ENCODE measurements around the gene MAMSTR. TPM values are rescaled to one million over a fixed set of nuclear protein-coding genes. Genes with fewer than 3 reads are reported as not detected.

Gene MAMSTR, protein sequence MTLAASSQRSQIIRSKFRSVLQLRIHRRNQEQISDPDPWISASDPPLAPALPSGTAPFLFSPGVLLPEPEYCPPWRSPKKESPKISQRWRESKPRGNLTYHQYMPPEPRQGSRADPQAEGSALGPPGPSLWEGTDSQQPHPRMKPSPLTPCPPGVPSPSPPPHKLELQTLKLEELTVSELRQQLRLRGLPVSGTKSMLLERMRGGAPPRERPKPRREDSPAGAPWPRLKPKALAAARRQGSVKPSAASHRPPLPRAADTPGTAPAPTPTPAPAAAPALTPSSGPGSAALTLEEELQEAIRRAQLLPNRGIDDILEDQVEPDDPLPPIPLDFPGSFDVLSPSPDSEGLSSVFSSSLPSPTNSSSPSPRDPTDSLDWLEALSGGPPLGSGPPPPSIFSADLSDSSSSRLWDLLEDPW
- total RNA-seq = 8.9 TPM

DNA sequence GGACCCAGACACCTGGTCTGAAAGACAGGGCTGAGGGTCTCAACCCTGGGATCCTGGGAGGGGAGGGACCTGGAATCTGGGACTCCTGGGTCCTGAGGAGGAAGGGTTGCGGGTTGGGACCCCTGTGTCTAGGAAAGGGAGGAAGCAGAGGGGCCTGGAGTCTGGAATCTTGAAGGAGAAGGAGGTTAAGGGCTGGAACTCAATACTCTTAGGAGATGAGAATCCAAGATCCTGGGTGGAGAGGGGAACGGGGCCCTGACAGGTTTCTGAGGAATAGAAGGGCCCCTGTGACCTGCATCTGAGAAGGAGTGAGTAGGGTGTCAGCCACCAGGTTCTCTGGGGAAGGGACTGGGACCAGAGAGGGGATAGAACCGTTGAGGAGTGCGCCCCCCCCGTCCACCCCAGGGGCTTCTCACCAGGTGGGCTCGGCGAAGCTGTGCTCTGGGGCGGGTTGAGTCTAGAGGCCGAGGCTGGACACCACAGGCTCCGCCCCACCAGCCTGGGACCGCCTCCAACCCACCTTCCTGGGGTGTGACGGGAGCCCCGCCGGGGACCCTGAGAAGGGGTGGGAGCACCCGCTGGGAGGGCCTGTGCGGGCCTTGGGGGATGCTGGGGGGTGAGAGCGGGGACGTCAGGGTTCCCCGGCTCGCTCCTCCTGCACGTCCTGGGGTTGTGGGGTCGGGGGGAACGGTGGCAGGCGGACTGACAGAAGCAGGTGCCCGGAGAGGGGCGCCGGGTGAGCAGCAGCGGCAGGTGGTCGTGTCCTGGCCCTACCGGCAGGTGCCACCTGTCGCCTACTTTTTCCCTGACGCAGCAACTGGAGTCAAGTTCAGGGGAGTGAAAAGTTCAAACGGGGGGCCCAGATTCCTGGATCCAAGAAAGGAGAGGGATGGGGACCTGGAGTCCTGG lies at the start of gene MAMSTR:
Gene MAMSTR, minus strand, starts transcription at position 463 of the 909 bp plus-strand sequence. CDS start 694 bp downstream, outside the sequence.

DNA sequence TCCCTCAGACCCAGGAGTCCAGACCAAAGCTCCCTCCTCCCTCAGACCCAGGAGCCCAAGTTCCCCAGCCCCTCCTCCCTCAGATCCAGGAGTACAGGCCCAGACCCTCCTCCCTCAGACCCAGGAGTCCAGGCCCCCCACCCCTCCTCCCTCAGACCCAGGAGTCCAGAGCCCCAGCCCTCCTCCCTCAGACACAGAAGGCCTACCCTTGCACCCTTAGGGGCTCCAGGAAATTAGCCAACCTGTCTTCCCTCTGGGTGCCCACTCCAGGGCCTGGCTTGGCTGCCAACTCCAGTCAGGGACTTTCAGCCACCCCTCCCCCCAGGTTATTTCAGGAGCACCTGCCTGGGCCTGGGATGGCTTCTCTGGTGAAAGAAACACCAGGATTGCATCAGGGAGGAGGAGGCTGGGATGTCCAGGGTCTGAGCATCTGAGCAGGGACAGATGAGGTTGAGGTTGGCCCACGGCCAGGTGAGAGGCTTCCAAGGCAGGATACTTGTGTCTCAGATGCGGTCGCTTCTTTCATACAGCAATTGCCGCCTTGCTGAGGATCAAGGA lies 35.6 kb upstream of the MAMSTR start, which contains the start of gene FGF21:
Gene FGF21, plus strand, starts transcription at position 441 of the 558 bp plus-strand sequence. CDS start 713 bp downstream, outside the sequence.

DNA sequence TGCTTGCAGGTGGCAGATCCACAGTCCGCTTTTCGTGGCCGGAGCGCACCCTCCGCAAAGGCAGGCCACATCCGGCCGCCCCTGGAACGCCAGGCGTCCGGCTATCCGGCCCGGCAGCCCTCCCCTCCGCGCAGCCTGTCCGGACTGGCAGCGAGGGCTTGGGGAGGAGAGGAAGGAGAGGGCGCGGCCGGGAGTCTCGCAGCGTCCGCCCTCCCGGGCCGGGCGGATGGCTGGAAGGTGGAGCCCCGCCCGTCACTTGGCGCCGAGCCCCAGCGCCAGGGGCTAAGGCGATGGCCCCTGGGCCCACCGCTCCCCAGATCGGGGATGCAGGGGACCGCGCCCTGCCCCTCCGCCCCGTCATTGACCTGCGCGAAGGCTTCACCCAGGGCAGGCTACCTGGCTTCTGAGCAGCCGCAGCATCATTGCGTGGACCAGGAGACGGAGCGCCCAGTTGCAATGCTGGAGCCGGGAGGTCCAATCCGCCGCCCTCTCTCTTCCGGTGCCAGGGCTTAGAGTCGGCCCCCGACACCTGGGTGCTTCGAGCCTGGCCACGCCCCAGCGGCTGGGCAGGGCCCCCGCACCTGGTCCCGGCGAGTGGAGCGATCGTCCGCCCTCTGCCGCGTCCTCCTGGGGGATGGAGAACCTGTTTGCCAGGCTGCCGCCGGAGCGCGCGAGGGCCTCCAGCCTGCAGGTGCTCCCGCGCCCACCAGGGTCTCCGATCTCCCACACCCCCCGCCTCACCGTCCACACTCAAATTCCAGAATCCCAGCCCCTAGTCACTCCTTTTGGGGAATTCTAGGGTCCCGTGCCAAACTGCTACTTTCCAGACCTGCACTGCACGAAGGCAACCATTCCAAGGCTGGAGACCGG lies 33.2 kb upstream of the MAMSTR start, which contains the start of gene FUT1:
Gene FUT1, minus strand, starts transcription at position 146 of the 870 bp plus-strand sequence. CDS start 1,360 bp downstream, outside the sequence.

DNA sequence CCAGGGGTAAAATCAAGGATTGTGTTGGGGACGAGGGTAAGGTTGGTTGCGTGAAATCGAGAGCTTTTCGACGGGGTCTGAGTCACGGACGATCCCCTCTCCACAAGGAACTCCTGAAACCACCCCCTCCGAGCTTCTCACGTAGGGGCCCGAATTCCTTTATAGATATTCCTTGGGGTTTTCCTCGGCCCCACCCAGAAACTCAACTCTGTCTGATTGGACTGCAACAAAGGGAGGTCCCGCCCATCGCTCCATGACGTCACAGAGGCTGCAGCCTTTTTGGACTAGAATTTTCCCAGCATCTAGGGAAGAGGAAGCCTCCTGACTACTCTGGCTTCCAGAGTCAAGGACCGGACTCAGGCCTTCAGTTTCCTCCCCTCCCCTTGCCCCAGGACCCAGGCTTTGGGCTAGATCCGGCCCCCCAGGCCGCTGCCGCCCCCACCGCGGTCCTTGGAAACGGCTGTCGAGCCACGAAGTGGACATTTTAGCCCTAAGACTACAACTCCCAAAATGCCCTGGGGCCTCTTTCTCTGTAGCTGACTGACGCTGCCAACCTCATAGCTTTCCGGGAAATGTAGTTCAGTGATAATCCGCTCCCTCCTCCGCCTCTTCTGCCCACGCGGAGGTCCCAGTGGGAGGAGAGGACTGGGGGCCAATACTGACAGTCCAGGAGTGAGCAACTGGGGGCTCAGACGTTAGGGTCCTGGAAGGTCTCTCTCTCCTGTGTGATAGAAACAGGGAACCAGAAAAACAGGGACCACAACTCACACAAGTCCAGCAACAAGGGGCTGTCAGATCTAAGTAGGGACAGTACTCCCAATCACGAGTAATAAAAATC lies 27.4 kb upstream of the MAMSTR start, which contains the start of gene IZUMO1:
Gene IZUMO1, minus strand, starts transcription at position 172 of the 838 bp plus-strand sequence. CDS start 1,050 bp downstream, outside the sequence.

GRCh38 chr19:48740164-48740972 lies 20.8 kb upstream of the MAMSTR start, which contains the start of gene RASIP1:
RASIP1 (minus strand) TSS chr19:48740610; CDS start chr19:48740282, 328 bp downstream.

DNA sequence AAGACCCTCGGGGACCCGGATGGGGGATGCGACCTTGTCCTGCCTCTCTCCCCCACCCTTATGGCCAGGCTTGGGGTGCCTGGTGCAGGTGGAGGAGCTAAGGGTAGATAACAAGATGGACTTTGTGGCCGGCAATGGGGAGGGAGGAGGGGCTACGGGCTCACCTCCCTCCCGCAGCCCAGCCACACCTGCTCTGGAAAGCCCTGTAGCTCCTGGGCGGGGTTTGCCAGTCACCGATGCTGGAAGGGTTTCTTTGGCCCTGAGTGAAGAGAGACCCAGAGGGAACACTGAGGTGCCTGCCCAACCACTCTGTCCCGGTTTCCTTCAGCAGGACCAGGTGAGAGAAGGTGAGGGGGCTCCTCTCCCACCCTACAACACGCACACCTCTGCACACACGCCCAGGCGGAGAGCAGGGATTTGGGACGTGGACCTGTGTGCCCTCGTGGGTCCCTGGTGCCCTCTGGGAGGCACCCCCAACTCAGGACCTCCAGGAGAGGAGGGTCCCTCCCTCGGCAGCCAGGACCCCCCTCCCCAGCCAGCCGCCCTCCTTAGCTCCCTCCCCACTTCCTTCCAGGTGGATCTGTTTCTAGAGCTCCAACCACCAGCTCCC lies 23.7 kb downstream of the MAMSTR start, which contains the start of gene FUT2:
Gene FUT2, plus strand, starts transcription at position 229 of the 610 bp plus-strand sequence. CDS start 6,986 bp downstream, outside the sequence.

GRCh38 chr19:48672994-48673393 lies 46.5 kb downstream of the MAMSTR start, which contains the start of gene NTN5:
NTN5 (minus strand) TSS chr19:48673017; CDS start chr19:48670986, 2,031 bp downstream.

Other genes starting within 250 kb of the MAMSTR start
- gene LMTK3, start 207.9 kb downstream of the MAMSTR start, total RNA-seq = 1.9 TPM
- gene SULT2B1, start 167.6 kb downstream of the MAMSTR start, total RNA-seq = not detected
- gene SPACA4, start 113.0 kb downstream of the MAMSTR start, total RNA-seq = not detected
- 0.88 TPM for gene FAM83E, start 104.6 kb downstream of the MAMSTR start, total RNA-seq
- 2,126 TPM for gene RPL18, start 100.5 kb downstream of the MAMSTR start, total RNA-seq
- gene SPHK2, start 100.2 kb downstream of the MAMSTR start, total RNA-seq = 16.2 TPM
- gene DBP, start 82.3 kb downstream of the MAMSTR start, total RNA-seq = 17.2 TPM
- gene CA11, start 73.5 kb downstream of the MAMSTR start, total RNA-seq = 3.5 TPM
- 0.76 TPM for gene NTN5, start 46.7 kb downstream of the MAMSTR start, total RNA-seq
- 1.5 TPM for gene FUT2, start 23.8 kb downstream of the MAMSTR start, total RNA-seq
- gene RASIP1, start 20.9 kb upstream of the MAMSTR start, total RNA-seq = 23.2 TPM
- gene IZUMO1, start 27.2 kb upstream of the MAMSTR start, total RNA-seq = 0.12 TPM
- 5.0 TPM for gene FUT1, start 32.9 kb upstream of the MAMSTR start, total RNA-seq
- not detected for gene FGF21, start 35.8 kb upstream of the MAMSTR start, total RNA-seq
- 36.3 TPM for gene BCAT2, start 91.3 kb upstream of the MAMSTR start, total RNA-seq
- gene HSD17B14, start 116.8 kb upstream of the MAMSTR start, total RNA-seq = 12.0 TPM
- 18.1 TPM for gene PLEKHA4, start 148.9 kb upstream of the MAMSTR start, total RNA-seq
- 71.7 TPM for gene PPP1R15A, start 152.7 kb upstream of the MAMSTR start, total RNA-seq
- 0.29 TPM for gene TULP2, start 179.0 kb upstream of the MAMSTR start, total RNA-seq
- gene NUCB1, start 180.6 kb upstream of the MAMSTR start, total RNA-seq = 221 TPM
- gene DHDH, start 214.0 kb upstream of the MAMSTR start, total RNA-seq = 1.4 TPM
- gene BAX, start 235.2 kb upstream of the MAMSTR start, total RNA-seq = 30.8 TPM
- gene FTL, start 245.6 kb upstream of the MAMSTR start, total RNA-seq = 1,684 TPM